ENCODE measurements around the gene PRRT1B. TPM values are rescaled to one million over a fixed set of nuclear protein-coding genes. Genes with fewer than 3 reads are reported as not detected.

The PRRT1B gene
- total RNA-seq, 2 donors from 2014 or later, result 2.0 to 4.5 TPM

- H3K27ac ChIP-seq, result no peak overlapping the region
- no peak overlapping the region for H3K4me3 ChIP-seq
- no peak overlapping the region for H3K9ac ChIP-seq (ENCODE audit: low read depth in 2 of 2, low read length in 2 of 2)
- TF ChIP-seq CTCF (IDR thresholded peaks at IDR 0.05), result no peak
- no peaks in the 10 kb centered on the region for H3K9me3 ChIP-seq
- H3K4me1 ChIP-seq, result no peaks in the 10 kb centered on the region
- no peaks in the 10 kb centered on the region for H3K27me3 ChIP-seq
- no peak for DNase-seq
- H3K36me3 ChIP-seq, result peaks cover 14% of the 10 kb centered on the region
- intact Hi-C loops (cut with DNase I), result no loop called here
Observed at GRCh38 chr9:131587906-131588305, 42.6 kb downstream of the PRRT1B start.

GRCh38 chr9:131588396-131588795, 43.1 kb downstream of the PRRT1B start:
- intact Hi-C loops (cut with DNase I), result no loop called here
- no peak overlapping the region for H3K9ac ChIP-seq (ENCODE audit: low read depth in 2 of 2, low read length in 2 of 2)
- no peaks in the 10 kb centered on the region for H3K27me3 ChIP-seq
- H3K27ac ChIP-seq, result no peak overlapping the region
- no peak for TF ChIP-seq CTCF (IDR thresholded peaks at IDR 0.05)
- H3K36me3 ChIP-seq, result peaks cover 14% of the 10 kb centered on the region
- H3K9me3 ChIP-seq, result no peaks in the 10 kb centered on the region
- DNase-seq, result no peak
- no peaks in the 10 kb centered on the region for H3K4me1 ChIP-seq
- no peak overlapping the region for H3K4me3 ChIP-seq

GRCh38 chr9:131589124-131589711, 43.9 kb downstream of the PRRT1B start:
- no peak for DNase-seq
- H3K4me3 ChIP-seq, result no peak overlapping the region
- H3K9ac ChIP-seq (ENCODE audit: low read depth in 2 of 2, low read length in 2 of 2), result no peak overlapping the region
- no peaks in the 10 kb centered on the region for H3K27me3 ChIP-seq
- H3K27ac ChIP-seq, result no peak overlapping the region
- no peaks in the 10 kb centered on the region for H3K9me3 ChIP-seq
- no peaks in the 10 kb centered on the region for H3K4me1 ChIP-seq
- intact Hi-C loops (cut with DNase I), result no loop called here
- H3K36me3 ChIP-seq, result peaks cover 14% of the 10 kb centered on the region
- TF ChIP-seq CTCF (IDR thresholded peaks at IDR 0.05), result no peak

- Histone ChIP-seq H3K9ac (ENCODE audit: low read depth in 2 of 2, low read length in 2 of 2) (no peak overlapping the region), H3K4me1 (no peaks in the 10 kb centered on the region), H3K36me3 (peaks cover 14% of the 10 kb centered on the region), H3K4me3 (no peak overlapping the region), H3K27me3 (no peaks in the 10 kb centered on the region), H3K27ac (no peak overlapping the region), H3K9me3 (no peaks in the 10 kb centered on the region)
- intact Hi-C loops (cut with DNase I), result no loop called here
- no peak for DNase-seq
- no peak for TF ChIP-seq CTCF (IDR thresholded peaks at IDR 0.05)
Observed at GRCh38 chr9:131589993-131590392, 44.7 kb downstream of the PRRT1B start.

- TF ChIP-seq CTCF (IDR thresholded peaks at IDR 0.05), result no peak
- Histone ChIP-seq H3K4me1 (no peaks in the 10 kb centered on the region), H3K9me3 (no peaks in the 10 kb centered on the region), H3K4me3 (no peak overlapping the region), H3K27ac (no peak overlapping the region), H3K9ac (ENCODE audit: low read depth in 2 of 2, low read length in 2 of 2) (no peak overlapping the region), H3K27me3 (no peaks in the 10 kb centered on the region), H3K36me3 (peaks cover 15% of the 10 kb centered on the region)
- intact Hi-C loops (cut with DNase I), result no loop called here
- DNase-seq, result no peak
Observed at GRCh38 chr9:131590449-131590848, 45.1 kb downstream of the PRRT1B start.
